COLO829 (cell line): ENCODE measurements around the gene DENND2A.
"Not testable (repeated sequence)": the region's sequence is repeated elsewhere in the genome, so short reads cannot be mapped to it uniquely, and the experiment has no call there.

Source experiments
- DNase-seq: peaks from one replicate; pipeline ENCODE4 v3.0.0; 2012; ENCODE audit warnings: low spot score

The DENND2A gene, protein sequence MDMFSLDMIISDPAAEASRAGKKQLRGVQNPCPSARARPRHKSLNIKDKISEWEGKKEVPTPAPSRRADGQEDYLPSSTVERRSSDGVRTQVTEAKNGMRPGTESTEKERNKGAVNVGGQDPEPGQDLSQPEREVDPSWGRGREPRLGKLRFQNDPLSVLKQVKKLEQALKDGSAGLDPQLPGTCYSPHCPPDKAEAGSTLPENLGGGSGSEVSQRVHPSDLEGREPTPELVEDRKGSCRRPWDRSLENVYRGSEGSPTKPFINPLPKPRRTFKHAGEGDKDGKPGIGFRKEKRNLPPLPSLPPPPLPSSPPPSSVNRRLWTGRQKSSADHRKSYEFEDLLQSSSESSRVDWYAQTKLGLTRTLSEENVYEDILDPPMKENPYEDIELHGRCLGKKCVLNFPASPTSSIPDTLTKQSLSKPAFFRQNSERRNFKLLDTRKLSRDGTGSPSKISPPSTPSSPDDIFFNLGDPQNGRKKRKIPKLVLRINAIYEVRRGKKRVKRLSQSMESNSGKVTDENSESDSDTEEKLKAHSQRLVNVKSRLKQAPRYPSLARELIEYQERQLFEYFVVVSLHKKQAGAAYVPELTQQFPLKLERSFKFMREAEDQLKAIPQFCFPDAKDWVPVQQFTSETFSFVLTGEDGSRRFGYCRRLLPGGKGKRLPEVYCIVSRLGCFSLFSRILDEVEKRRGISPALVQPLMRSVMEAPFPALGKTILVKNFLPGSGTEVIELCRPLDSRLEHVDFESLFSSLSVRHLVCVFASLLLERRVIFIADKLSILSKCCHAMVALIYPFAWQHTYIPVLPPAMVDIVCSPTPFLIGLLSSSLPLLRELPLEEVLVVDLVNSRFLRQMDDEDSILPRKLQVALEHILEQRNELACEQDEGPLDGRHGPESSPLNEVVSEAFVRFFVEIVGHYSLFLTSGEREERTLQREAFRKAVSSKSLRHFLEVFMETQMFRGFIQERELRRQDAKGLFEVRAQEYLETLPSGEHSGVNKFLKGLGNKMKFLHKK

DNA sequence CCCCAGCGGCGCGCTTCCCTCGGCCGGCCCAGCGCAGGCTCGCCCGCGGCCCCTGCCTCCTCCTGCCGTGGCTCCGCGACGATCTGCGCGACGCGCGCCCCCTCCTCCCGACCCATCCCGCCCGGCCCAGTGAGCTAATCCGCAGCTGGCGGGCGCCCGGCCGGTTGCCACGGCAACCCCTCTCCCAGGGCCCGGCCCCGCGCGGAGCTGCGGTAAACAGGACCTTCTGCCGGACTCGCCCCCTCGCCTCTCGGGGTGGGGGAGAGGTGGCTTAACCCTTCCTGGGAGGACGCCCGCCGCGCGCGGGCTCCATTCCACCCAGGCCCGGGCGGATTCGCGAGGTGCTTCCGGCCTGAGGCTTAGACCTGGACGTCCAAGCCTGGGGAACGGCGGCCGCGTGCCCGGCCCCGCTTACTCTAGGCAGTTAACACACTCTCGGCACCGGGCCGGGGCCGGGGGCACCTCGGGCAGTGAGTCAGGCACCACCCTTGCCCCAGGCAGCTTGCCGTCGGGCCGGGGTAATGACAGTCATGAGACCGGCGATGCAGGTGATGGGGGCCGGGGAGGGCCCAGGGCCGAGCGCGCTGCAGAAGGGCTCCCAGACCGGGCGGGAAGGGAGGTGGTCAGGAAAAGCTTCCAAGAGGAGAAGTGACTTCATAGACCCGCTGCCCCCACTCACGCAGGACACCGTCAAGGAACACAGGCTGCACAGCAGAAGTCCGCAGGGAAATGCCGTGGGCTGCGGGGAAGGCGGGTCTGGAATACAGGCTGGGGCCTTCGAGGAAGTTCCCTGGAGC lies at the start of gene DENND2A:
Gene DENND2A (minus strand): TSS at position 87 of the 797 bp plus-strand sequence. CDS start 38,416 bp downstream, outside the sequence.
- no peak for DNase-seq

DNA sequence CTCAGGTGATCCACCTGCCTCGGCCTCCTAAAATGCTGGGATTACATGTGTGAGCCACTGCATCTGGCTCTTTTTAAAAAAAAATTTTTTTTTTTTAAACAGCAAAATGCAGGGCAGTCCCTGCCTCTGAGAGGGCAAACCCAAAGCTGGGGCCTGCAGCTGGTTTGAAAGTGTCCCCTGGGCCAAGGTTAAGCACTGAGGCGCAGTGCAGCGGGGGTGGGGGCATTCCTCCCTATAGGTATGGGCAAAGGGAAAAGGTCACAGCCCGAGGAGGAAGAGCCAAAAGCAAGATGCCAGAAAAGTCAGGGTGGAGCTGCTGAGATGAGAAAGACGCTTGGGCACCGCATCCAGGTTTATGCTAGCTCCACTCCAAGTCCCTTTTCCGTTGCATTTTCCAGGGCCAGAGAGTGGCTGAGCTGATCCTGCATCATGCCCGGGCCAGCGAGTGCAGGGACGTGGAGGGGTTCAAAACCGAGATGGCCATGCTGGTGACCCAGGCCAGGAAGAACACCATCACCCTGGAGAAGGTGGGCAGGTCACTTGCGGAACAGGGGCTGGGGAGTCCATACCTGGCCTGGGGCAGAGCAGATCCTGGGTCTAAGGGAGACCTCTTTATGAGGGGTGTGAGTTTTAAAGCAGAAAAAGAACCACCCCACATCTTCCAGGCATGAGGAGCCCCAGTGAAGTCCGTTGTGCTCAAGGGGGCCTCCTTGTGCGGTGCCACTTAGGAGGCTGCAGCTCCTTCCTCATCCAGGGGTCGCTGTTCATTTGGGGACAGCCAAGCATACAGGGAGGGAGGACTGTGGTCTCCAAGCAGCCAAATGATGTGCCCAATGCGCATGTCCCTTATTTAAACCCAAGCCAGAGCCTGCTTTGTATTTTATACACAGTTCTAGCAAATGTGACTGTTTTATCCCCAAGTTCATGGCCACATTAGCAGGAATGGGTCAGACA lies 48.9 kb upstream of the DENND2A start:
- no peak for DNase-seq

DNA sequence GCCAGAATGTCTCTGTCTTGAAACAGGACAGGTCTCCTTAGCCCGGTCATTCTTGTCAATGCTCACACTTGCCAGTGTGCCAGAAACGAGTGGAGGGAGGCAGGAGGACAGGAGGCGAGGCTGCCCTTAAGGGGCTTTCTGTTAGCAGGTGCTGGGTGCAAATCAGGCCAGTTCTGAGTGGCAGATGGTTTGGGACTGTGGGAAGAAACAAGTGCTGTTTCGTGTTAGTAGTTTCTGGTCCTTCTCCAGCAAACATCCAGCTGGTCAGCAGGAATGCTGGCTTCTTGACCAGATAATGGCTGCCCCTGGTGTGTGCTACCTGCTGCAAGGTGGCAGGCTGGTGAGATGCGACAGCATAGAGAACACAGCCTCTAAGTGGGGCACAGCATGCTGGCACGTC lies 47.7 kb upstream of the DENND2A start:
- DNase-seq = no peak

DNA sequence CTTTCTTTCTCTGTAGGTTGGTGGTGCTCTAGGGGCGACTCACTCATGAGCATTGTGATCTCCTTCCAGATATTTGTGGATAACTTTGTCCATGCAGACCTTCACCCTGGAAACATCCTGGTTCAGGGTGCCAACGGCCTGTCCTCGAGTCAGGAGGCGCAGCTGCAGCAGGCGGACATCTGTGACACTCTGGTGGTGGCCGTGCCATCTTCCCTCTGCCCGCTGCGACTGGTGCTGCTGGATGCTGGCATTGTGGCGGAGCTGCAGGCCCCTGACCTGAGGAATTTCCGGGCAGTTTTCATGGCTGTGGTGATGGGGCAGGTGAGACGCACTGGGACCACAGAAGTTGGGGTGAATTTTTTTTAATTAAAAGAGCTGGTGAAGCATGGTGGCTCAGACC lies 46.3 kb upstream of the DENND2A start:
- no peak for DNase-seq

DNA sequence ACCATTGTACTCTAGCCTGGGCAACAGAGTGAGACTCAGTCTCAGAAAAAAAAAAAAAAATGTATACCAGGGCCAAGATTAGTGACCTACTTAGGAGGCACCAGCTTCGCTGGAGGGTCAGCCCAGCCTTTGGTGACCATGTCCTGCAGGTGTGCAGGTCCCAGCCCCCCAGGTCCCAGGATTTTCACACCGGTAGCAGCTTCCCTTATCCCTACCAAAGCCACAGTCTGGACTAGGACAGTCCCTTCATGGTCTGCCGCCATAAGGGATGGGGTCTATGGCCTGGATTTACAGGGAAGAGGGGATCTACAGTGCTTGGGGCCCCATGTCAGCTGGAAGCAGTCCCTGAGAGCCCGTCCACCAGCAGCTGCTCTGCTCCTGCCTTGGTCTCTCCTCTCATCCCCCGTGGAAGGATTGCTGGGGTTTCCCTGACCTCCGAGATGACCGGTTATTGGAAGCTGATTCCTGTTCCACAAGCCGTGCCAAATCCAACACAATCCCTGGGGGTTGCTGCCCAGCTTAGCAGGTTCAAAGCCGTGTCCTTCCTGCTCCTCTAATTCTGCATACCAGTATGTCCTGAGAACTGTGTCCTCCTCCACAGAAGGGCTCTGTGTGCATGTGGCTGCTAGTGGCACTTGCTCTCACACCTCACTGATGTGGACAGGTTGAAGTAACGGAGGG lies 44.9 kb upstream of the DENND2A start:
- DNase-seq = no peak

DNA sequence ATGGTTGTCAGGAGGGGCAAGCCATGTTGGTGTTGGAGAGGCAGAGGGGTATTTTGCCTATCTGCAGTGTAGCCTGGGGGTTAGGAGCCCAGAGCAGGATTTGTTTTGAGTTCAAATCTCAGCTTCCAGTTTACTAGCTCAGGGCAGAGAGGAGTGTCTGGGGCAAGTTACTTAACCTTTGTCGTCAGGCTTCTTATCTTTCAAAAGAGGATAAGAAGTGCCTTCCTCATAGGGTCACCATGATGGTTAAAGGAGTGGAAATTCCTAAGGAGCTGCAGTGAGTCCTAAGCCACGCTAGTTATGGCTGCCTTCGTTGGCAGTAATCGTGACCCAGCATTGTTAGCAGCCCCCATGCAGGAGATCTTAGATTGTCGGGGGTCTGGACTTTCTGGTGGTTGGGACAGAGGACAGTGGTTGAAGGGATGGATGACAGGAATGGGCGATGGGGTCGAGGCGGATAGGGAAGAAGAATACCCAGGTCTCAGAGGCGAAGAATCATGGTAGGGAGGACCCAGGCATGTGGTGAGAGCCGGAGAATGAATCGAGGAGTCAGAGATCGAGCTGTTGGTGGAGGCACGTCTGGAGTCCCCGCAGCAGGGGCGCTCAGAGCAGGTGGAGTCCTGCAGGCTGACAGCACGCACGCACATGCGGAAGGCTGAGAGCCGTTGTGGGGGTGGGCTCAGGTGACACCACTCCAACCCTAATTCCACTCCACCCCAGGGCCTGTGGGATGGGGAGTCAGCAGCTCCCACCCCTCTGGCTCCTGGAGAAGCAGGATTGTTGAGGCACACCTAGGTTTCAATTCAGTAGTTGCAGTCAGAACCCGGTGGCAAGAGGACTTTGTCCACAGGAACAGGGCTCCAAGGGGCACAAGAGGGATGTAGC lies 43.7 kb upstream of the DENND2A start:
- no peak for DNase-seq

DNA sequence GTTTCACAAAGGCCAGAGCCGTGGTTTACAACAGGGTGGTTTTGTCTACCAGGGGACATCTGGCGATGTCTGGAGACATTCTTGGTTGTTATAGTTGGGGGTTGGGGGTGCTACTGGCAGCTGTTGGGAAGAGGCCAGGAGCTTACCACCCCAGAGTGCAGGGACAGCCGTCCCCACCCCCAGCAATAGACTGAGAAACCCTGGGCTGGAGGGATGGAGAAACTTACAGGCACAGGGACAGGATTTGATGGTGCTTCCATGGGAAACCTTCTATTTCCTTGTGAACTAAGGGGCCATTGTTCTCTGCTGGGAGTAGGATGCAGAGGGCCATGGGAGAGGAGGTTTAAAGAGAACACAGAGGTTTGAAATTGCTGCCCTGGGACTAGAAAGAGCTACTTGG lies 43.0 kb upstream of the DENND2A start:
- peak; percentile 99 for DNase-seq

DNA sequence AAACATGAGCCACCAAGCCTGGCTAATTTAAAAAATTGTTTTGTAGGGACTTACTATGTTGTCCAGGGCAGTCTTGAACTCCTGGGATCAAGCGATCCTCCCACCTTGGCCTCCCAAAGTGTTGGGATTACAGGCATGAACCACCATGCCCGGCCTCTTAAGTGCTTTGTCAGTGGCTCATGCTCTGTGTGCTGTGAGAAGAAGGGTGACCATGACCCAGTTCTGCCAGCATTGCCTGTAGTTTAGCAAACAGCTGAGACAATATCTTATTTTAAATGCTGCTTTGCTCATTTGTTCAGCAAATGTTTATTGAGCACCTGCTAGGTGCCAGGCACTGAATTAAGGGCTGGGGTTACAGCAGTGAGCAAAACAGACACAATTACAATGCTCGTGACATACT lies 41.2 kb upstream of the DENND2A start:
- no peak for DNase-seq

DNA sequence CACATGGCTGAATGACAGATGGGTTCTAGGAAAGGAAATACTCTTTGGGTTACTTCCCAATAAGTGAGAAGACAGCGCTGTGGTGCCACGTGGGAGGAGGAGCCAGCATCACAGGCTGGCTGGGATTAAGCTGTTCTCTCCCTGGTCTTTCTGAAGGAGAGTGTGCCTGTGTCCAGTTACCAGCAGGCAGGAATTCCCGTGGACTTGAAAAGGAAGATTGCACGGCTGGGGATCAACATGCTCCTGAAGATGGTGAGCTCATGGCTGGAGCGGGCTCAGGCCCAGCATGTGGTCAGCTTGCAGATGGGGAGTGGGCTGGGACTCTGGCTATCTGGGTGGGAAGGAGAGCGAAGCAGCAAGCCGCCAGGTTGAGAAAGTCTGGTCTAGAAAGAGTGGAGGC lies 40.3 kb upstream of the DENND2A start:
- DNase-seq = no peak

DNA sequence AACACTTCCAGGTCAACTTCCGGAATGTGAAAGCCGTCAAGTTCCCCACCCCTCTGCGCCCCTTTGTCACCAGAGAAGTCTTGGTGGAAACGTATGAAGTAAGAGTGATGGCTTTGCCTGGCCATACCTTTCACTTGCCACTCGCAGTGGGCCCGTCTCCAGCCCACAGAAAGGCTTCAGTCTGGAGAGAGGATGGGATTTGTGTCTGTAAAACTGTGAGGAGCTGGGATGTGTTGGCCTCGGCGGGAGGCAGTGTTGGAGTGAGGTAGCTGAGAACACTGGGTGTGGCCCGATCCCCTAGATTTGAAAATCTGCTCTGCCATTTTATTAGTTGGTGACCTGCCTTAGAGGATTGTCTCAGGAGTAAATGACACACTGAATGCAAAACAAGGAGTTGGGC lies 38.6 kb upstream of the DENND2A start:
- no peak for DNase-seq

DNA sequence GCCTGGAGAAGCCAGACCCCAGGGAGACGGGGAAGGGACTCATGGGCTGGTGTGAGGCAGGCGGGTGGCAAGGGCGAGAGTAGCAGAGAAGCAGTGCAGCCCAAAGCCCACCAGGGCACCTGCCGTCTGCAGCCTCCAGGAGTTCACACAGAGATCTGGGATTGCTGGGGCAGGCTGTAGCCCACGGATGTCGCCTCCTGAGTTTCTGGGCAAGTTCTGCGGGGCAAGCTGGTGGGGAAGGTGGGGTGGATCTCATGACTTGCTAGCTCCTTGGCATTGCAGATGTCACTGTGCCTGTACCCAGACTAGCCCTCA lies 38.2 kb upstream of the DENND2A start:
- DNase-seq = no peak

DNA sequence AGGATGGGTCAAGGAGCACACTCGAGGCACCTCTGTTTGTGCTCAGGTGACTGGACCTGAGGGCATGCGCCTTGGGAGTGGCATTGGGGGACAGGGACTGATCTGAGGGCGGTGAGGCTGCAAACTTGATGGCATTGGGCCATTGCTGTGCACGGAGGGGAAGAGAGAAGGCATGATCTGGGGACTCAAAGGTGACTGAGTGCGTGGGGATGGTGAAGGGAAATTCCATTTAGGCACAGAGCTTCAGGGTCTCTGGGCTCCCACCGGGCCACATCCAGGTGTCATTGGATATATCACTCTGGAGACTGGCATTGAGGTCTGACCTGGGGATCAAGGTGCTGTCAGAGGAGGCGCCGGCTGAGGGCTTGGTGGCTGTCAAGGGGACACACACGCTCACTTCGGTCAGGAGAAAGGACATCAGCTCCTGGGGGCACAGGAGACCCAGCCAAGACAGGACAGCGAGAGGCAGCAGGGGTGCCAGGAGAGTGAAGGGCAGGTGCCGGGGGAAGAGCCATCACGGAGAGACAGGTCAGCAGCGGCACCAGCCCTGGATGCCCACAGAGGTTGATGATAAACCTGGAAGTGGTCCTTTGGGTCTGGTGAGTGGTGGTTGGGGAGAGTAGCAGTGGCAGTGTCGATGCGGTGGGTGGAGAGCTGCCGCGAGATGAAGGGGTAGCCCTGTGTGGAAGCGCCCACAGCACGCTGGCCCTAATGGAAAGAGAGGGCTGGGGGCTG lies 37.6 kb upstream of the DENND2A start:
- no peak for DNase-seq

DNA sequence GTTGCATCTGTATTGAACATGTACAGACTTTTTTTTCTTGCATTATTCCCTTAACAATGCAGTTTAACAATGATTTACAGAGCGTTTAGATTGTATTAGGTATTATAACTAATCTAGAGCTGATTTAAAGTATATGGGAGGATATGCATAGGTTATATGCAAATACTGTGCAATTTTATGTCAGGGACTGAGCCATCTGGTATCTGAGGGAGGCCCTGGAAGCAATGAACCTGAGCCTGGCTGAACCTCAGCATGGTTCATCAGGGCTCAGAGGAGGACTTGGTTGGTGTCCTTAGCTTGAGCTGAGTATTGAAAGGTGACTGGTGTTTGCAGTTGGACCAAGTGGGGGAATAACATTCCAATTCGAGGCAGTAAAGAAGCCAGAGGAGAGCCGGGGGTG lies 36.9 kb upstream of the DENND2A start:
- DNase-seq = no peak

DNA sequence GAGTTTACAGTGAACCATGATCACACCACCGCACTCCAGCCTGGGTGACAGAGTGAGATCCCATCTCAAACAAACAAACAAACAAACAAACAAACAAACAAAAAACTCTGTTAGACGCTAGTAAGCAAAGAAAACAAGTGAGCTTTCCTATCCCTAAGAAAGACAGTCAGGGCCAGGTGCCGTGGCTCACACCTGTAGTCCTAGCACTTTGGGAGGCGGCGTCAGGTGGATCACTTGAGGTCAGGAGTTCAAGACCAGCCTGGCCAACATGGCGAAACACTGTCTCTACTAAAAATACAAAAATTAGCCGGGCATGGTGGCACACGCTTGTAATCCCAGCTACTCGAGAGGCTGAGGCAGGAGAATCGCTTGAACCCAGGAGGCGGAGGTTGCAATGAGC lies 36.3 kb upstream of the DENND2A start:
- not testable (repeated sequence) for DNase-seq

DNA sequence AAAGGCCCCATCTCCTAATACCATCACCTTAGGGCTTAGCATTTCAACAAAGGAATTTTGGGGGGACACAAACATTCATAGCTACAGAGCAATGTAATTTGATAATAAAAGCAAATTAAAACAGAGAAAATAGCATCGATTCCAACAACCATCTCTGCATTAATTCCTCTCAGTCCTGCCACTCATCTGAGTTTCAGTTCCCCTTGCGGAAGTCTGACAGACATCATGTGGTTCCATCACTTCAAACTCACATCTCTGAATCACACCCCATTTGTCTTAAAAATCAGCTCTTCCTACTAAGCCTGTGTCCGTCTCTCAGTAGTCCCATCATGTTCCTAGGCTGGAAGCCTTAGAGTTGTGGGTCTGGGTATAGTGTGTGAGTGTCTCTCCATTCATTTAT lies 35.7 kb upstream of the DENND2A start:
- DNase-seq = no peak

DNA sequence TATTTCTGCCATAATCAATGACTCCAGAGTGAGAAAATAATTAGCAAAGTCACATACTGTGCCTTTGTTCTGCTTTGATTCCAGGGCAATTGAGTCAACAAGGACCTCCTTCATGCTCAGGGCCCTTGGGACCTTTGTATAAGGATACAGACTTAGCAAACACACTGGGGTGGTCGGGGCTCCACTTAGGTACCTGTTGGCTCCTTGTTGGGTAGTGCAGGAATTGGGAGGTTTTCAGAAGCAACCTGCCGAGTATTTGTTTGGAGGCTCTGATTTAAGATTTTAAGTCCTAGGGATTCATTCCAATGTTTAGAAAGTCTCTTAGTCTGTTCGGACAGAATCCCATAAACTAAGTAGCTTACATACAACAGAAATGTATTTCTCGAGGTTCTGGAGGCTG lies 35.1 kb upstream of the DENND2A start:
- DNase-seq = no peak

DNA sequence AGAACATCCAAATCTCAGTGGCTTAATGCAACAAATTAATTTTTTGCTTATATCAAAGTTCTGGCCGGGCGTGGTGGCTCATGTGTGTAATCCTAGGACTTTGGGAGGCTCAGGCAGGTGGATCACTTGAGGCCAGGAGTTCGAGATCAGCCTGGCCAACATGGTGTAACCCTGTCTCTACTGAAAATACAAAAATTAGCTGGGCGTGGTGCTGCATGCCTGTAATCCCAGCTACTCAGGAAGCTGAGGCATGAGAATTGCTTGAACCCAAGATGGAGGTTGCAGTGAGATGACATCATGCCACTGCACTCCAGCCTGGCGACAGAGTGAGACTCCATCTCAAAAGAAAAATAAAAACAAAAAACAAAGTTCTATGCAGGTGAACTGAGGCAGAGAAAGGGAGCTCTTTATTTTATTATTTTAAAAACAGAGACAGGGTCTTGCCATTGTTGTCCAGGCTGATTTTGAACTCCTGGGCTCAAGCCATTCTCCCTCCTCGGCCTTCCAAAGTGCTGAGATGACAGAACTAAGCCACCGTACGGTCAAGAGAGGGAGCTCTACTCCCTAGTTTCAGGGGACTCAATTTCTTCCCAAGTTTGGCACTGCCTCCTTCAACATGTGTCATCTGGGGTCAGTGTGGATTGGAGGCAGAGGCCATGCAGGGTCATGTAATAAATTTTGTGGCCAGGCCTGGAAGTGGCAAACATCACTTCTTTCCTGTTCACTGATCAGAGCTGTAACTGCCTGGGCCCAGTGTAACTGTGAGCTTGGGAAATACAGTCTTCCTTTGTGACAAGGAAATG lies 34.5 kb upstream of the DENND2A start:
- peak; percentile 68 for DNase-seq

DNA sequence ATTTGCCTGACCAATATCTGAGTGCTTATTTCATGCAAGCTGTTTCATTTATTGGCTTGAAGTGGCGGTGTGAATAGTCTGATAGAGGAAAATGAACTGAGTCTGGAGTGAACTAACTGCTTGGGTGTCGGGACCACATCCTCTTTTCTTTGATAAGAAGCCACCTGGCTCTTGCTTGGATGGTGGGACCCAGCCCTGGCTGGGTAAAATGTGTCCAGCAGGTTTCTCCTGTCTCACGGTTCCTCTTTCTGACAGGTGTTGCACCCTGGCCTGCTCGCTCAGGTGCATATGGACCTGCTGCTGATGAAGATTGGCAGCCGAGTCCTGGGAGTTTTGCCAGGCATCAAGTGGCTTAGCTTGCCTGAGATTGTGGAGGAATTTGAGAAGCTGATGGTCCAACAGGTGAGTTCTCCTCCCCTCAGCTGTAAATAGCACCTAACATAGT lies 33.8 kb upstream of the DENND2A start:
- DNase-seq = no peak
